ENCODE results near the gene RBP5.

GRCh38 chr12:7109572-7109920, 19.1 kb downstream of the RBP5 start:
- TF ChIP-seq CTCF (conservative IDR thresholded peaks at IDR 0.05; ENCODE audit: low read depth, low read length) (no peak), EZH2 (IDR thresholded peaks at IDR 0.05; ENCODE audit: borderline replicate concordance, low read depth, low read length, poor library complexity, severe bottlenecking) (no peak)

Data from A673 (cell line).